PFSK-1 (cell line): ENCODE results near the gene ALPI.

Experiments
- FOXP2 ChIP-seq: optimal IDR thresholded peaks from 2 replicates; pipeline ENCODE3; 2011; ENCODE audit warnings: borderline replicate concordance, control low read depth, inconsistent platforms; ENCODE audit not compliant: insufficient read depth; ENCODE audit errors: extremely low read length, extremely low read depth
- POLR2AphosphoS5 ChIP-seq: IDR thresholded peaks from 2 replicates; pipeline ENCODE4 v1.6.1; 2012; ENCODE audit warnings: low read depth, mild to moderate bottlenecking, control low read depth, low read length, moderate library complexity
- REST ChIP-seq, 2 experiments: IDR thresholded peaks; 2 replicates each; pipeline versions ENCODE4 v1.6.1 to v1.8.0; 2011 to 2012; ENCODE audit warnings: low read depth in 2 of 2, low read length in 2 of 2, control low read depth in 1 of 2, inconsistent platforms in 1 of 2, mild to moderate bottlenecking in 1 of 2, moderate library complexity in 1 of 2; ENCODE audit not compliant: insufficient read depth in 1 of 2
- SIN3A ChIP-seq: IDR thresholded peaks from 2 replicates; pipeline ENCODE4 v1.6.1; 2012; ENCODE audit warnings: mild to moderate bottlenecking, low read length, moderate library complexity, borderline replicate concordance; ENCODE audit not compliant: insufficient read depth
- TAF1 ChIP-seq: IDR thresholded peaks from 2 replicates; pipeline ENCODE4 v1.6.1; 2012; ENCODE audit warnings: low read length, control low read depth, borderline replicate concordance; ENCODE audit not compliant: insufficient read depth

Gene ALPI

GRCh38 chr2:232493701-232494474, 37.9 kb downstream of the ALPI start:
- TF ChIP-seq SIN3A (no peak), TAF1 (no peak), POLR2AphosphoS5 (no peak), REST (IDR thresholded peaks at IDR 0.05; ENCODE audit: insufficient read depth in 1 of 2, low read depth in 2 of 2, low read length in 2 of 2) (no peak), FOXP2 (no peak)

GRCh38 chr2:232494542-232494941, 38.6 kb downstream of the ALPI start:
- TF ChIP-seq POLR2AphosphoS5 = no peak
- no peak for TF ChIP-seq TAF1
- no peak for TF ChIP-seq FOXP2
- no peak for TF ChIP-seq REST (IDR thresholded peaks at IDR 0.05; ENCODE audit: insufficient read depth in 1 of 2, low read depth in 2 of 2, low read length in 2 of 2)
- TF ChIP-seq SIN3A = no peak

GRCh38 chr2:232495292-232495691, 39.3 kb downstream of the ALPI start:
- TF ChIP-seq TAF1 = no peak
- TF ChIP-seq REST (IDR thresholded peaks at IDR 0.05; ENCODE audit: insufficient read depth in 1 of 2, low read depth in 2 of 2, low read length in 2 of 2) = no peak

- no peak for TF ChIP-seq FOXP2
- TF ChIP-seq POLR2AphosphoS5 = no peak
- no peak for TF ChIP-seq TAF1
- no peak for TF ChIP-seq REST (IDR thresholded peaks at IDR 0.05; ENCODE audit: insufficient read depth in 1 of 2, low read depth in 2 of 2, low read length in 2 of 2)
- no peak for TF ChIP-seq SIN3A
Measured at GRCh38 chr2:232496501-232497270, 40.7 kb downstream of the ALPI start.
